ENCODE measurements around the gene GPM6B. TPM values are rescaled to one million over a fixed set of nuclear protein-coding genes. Genes with fewer than 3 reads are reported as not detected.

Gene GPM6B
- polyA plus RNA-seq, 3 donors, result 1.3 to 2.8 (median 2.1) TPM

DNA sequence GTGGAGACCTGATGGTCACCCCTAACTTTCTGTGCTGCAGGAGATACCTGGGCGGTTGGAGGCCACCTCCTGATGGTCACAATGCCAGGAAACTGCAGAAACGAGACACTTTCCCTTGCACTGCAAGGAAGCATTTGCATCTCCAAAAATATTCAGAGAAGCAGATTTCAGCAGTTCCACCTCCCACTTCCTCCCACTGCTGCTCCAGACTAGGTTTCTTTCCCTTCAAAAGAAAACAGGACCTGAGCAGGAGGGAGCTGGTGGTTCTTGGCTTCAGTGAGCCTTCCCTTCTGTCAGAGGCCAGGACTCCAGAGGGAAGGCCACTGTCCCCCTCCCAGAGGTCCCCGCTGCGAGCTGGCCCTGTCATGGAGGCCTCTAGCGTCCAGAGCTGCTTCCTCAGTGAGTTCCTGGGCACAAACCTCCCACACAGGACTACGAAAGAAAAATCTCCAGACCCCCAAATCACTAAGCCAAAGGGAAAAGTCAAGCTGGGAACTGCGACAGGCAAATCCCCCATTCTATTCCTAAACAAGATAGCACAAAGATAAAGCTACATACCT, 35.9 kb downstream of the GPM6B start:
- WGBS, 3 donors, result 60 to 69% (median 62%) methylated on average over 4 to 7 of the region's 7 CpGs
- no peak overlapping the region for H3K27ac ChIP-seq (ENCODE audit: low read depth, low read length)

DNA sequence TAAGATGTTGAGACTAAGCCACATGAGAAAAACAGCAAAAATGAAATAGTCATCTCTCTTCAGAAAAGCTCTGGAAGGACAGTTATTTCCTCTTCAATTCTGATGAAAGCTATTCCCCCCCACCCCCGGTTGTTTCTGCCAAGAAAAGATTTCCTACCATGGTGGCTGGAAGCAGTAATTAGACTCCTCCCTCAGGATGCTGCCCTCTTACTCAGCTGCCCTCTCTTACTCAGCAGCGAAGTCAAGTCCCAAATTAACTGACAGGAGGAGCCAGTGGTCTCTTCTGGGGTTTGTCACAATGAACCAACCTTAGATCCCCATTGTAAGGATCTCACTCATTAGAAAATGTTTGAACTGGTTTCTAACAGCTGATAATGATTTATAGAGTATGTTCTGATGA, 38.0 kb downstream of the GPM6B start:
- WGBS, 3 donors, result 18 to 62% (median 36%) methylated on average over 2 of the region's 2 CpGs
- no peak overlapping the region for H3K27ac ChIP-seq (ENCODE audit: low read depth, low read length)

- H3K27ac ChIP-seq (ENCODE audit: low read depth, low read length), result no peak overlapping the region
- WGBS, 3 donors, result 52 to 83% (median 74%) methylated on average over 4 of the region's 4 CpGs
Measured at GRCh38 chrX:13776387-13776786, 40.5 kb downstream of the GPM6B start.

DNA sequence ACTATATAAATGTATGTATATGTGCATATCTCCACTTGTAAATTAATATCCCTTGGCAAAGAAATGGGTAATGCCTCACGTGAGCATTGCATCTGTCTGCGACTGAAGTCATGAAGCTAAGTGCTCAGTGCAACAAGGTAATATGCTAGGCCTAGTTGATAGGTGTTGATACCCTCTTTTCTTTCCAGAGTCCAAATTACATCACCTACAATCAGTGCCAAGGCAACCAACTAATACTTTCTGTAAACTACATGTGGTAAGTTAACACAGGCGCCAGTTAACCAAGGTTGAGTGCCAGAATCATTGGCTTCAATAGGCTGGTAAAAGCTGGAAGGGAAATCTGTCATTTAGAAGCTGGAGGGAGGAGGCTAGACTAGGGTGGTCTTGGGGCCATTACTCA, 41.1 kb downstream of the GPM6B start:
- WGBS, 3 donors, result 83 to 99% (median 97%) methylated on average over 3 of the region's 3 CpGs

GRCh38 chrX:13774696-13775095, 42.2 kb downstream of the GPM6B start:
- no peak overlapping the region for H3K27ac ChIP-seq (ENCODE audit: low read depth, low read length)
- 82 to 100% (median 91%) methylated on average over 2 of the region's 2 CpGs for WGBS, 3 donors

More for the DNA sequence above, 41.1 kb downstream of the GPM6B start:
- no peak overlapping the region for H3K27ac ChIP-seq (ENCODE audit: low read depth, low read length)

DNA sequence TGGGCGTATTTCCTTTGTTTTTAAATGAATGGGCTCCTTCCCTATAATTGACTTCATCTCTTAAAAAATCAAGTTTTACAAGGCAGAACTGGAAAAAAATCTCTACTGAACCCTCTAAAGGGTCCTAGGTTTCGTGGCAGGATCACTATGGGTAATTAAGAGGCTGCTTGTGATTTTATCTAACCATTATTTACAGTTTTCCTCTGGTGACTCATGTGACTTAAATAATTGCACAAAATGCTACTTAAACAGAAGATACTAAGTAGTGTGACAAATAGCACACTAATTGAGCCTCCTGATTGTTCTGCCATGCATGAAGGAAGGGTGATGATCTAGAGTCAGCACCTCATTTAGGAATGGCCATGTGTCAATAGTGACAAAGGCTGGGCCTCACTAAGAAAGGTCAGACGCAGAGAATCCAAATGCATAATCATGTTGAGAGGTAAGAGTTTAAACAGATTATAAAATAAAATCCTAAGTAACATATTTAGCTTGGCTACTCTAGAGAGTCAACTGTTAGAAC, 46.8 kb downstream of the GPM6B start:
- H3K27ac ChIP-seq (ENCODE audit: low read depth, low read length), result no peak overlapping the region
- 85 to 92% (median 88%) methylated on average over 3 of the region's 3 CpGs for WGBS, 3 donors

- 86 to 91% (median 89%) methylated on average over 4 of the region's 4 CpGs for WGBS, 3 donors
- H3K27ac ChIP-seq (ENCODE audit: low read depth, low read length), result no peak overlapping the region
Measured at GRCh38 chrX:13768939-13769338, 48.0 kb downstream of the GPM6B start.

DNA sequence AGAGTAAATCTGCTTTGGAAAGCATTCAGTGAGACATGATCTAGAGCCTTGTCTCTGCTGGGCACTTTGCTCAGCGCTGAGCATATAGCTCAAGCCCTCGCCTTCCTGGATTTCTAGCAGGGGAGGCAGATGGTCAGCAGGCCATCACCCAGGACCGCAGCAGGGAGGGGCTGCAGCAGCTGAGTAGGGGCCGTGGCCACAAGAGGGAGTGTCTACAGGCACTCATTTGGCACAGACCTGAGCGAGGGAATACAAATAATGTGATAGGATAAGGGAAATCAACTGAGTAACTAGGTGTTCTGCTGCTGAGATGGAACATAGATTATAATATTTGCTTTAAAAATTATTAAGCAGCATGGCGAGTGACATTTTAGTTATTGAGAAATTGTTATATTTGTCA, 52.1 kb downstream of the GPM6B start:
- no peak overlapping the region for H3K27ac ChIP-seq (ENCODE audit: low read depth, low read length)

GRCh38 chrX:13764281-13764680, 52.6 kb downstream of the GPM6B start:
- no peak overlapping the region for H3K27ac ChIP-seq (ENCODE audit: low read depth, low read length)
- WGBS, 3 donors, result 21 to 61% (median 44%) methylated on average over 7 of the region's 7 CpGs

More for the DNA sequence above, 52.1 kb downstream of the GPM6B start:
- 28 to 65% (median 60%) methylated on average over 6 of the region's 6 CpGs for WGBS, 3 donors

- WGBS, 3 donors, result 43 to 65% (median 43%) methylated on average over 8 of the region's 8 CpGs
Measured at GRCh38 chrX:13763489-13763888, 53.4 kb downstream of the GPM6B start.

DNA sequence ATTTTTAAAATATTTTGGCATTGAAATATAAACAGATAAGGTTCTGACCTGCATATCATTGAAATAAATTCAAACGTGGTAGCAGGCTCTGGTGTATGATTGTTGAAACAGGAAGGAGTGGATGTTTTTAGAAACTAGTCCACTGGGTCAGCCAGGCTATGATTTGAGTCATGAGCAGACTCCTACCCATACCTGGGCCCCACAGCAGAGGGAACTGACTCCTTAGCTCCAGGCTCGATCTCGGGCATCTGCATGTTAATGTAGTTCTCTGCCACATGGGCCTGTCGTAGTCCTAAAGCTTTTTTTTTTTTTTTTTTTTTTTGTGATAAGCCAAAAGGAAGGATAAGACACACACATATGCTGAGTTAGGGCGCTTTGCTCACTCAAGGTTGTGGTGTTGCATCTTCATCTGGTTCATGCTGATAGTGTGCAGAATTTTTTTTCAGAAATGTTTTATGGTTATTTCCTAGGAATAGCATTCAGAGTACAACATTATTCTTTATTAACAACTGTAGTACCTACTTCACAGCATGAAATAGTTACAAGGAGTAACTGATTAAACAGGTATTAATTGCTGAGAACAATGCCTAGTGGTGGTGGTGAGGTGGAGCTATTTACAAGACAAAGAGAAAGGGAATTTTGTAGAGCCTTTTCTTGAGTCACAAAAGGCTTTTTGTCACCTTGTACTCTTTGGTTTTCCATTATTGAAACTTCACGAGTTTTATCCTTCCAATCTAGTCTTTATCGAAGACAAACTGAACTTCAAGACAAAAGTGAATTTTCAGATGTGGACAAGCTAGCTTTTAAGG, 55.1 kb downstream of the GPM6B start:
- 59 to 65% (median 62%) methylated on average over 6 to 7 of the region's 7 CpGs for WGBS, 3 donors
- H3K27ac ChIP-seq (ENCODE audit: low read depth, low read length), result no peak overlapping the region

More at GRCh38 chrX:13763489-13763888, 53.4 kb downstream of the GPM6B start:
- H3K27ac ChIP-seq (ENCODE audit: low read depth, low read length), result no peak overlapping the region

DNA sequence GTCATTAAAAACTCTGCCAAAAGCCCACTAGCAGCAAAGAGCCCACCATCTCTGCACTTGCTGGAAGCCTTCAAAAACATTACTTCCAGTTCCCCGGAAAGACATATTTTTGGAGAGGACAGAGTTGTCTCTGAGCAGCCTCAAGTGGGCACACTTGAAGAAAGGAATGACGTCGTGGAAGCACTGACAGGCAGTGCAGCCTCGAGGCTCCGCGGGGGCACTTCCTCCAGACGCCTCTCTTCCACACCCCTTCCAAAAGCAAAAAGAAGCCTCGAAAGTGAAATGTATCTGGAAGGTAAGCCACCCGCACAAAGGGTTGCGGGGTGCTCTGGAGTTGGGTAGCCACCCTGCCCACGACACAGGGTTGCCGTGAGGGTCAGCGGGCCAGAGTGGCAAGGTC, 56.5 kb downstream of the GPM6B start:
- H3K27ac ChIP-seq (ENCODE audit: low read depth, low read length), result no peak overlapping the region
- whole genome bisulfite sequencing, 3 donors, result 69 to 84% (median 76%) methylated on average over 13 of the region's 13 CpGs

- 62 to 80% (median 73%) methylated on average over 8 of the region's 8 CpGs for WGBS, 3 donors
Measured at GRCh38 chrX:13759152-13759718, 57.7 kb downstream of the GPM6B start.

DNA sequence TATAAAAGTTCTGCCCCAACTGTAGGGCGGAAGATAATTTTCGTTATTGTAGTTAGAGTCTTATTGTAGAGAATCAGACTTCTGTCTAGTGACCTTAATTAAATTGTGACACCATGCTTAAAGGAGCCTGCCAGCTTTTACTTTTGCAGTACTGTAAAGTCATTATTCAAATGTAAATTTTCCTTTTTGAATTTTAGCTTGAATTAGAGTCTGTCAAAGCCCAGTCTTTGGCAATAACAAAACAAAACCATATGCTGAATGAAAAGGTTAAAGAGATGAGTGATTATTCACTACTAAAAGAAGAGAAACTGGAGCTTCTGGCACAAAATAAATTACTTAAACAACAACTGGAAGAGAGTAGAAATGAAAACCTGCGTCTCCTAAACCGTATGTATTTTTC, 60.5 kb downstream of the GPM6B start:
- no peak overlapping the region for H3K27ac ChIP-seq (ENCODE audit: low read depth, low read length)
- 89 to 97% (median 95%) methylated on average over 4 of the region's 4 CpGs for WGBS, 3 donors

More at GRCh38 chrX:13759152-13759718, 57.7 kb downstream of the GPM6B start:
- H3K27ac ChIP-seq (ENCODE audit: low read depth, low read length), result no peak overlapping the region

DNA sequence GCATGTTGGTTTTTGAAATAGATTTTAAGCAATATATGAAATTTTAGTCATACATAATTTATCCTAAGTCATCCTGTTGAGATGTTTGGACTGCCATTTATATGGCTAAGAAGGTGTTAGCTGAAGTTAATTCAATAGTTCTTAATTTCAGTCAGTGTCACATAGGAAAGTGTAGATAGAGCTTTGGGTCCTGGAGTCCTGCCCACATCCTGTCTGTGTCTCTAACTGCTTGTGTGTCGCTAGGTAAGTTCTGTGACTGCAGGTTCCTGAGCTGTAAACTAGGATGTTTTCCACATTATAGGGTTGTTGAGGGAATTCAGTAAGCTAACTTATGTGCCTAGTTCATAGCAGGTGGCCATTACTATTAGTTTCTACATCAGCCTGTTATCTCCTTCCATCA, 61.6 kb downstream of the GPM6B start:
- no peak overlapping the region for H3K27ac ChIP-seq (ENCODE audit: low read depth, low read length)
- WGBS, 3 donors, result 26 to 69% (median 33%) methylated on average over 1 of the region's 1 CpG

GRCh38 chrX:13754765-13755164, 62.1 kb downstream of the GPM6B start:
- WGBS, 3 donors, result 58 to 90% (median 77%) methylated on average over 1 of the region's 1 CpG
- H3K27ac ChIP-seq (ENCODE audit: low read depth, low read length), result no peak overlapping the region

DNA sequence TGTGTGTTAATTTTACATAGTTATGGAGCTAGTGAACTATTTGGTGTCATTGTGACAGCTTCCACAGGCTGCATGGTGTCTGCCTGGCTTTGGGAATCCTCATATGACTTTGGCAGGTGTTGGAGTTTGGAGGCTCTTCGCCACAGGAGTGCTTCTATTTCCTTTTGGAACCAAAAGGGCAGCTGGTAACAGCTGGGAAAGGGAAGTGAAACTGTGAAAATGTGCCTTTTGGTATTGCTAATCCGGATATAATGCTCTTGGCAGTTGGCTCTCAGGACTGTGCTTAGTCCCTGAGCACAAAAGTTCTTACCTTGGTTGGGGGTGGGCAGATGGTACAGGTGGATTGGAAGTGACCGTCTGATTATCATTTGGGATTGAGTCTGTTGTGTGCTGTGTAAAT, 64.2 kb downstream of the GPM6B start:
- 43 to 62% (median 55%) methylated on average over 3 of the region's 3 CpGs for WGBS, 3 donors

GRCh38 chrX:13752141-13752540, 64.8 kb downstream of the GPM6B start:
- WGBS, 3 donors, result 69 to 78% (median 72%) methylated on average over 3 of the region's 3 CpGs
- H3K27ac ChIP-seq (ENCODE audit: low read depth, low read length), result no peak overlapping the region

More for the DNA sequence above, 64.2 kb downstream of the GPM6B start:
- H3K27ac ChIP-seq (ENCODE audit: low read depth, low read length), result no peak overlapping the region

DNA sequence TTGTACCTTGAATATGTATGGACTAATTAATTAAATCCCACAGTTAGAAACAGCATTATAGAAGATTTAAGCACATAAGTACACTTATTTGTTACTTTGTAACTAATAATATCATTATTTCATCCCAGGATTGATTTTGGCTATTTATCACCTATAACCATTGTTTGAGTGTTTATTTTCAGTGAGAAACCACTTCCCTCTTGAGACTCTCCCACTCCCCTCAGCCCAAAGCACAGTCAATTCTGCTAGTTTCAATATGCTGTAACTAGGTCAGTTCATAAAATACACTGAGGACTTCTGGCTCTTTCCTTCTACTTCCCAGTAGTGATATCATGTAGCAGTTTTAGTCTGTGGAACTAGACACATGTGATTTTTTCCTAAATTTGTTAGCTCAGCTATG, 66.1 kb downstream of the GPM6B start:
- H3K27ac ChIP-seq (ENCODE audit: low read depth, low read length), result no peak overlapping the region
